Fibroblast of villous mesenchyme (primary cell): ENCODE results near the gene APOC3. TPM values are rescaled to one million over a fixed set of nuclear protein-coding genes. Genes with fewer than 3 reads are reported as not detected.

Source experiments
- DNase-seq: peaks from one replicate; pipeline ENCODE4 v3.0.0-alpha.2; 2010; ENCODE audit warnings: low read depth
- H3K4me3 ChIP-seq: 2 replicates; pipeline ENCODE4 v1.5.1; 2011; ENCODE audit warnings: low read depth, mild to moderate bottlenecking, low read length
- CTCF ChIP-seq: IDR thresholded peaks from 2 replicates; pipeline ENCODE4 v1.5.1; 2012; ENCODE audit warnings: low read depth, mild to moderate bottlenecking, low read length; ENCODE audit not compliant: insufficient read depth
- total RNA-seq: library from RNA; depleted of rRNA; stranded (reverse); fragments of >200 nt; gene quantifications from 2 replicates; pipeline ENCODE4 v1.2.3, GENCODE V29; 2012

The APOC3 gene
- total RNA-seq, 1 donor: not detected

GRCh38 chr11:116825434-116825833 lies 4.3 kb upstream of the APOC3 start:
- no peak for DNase-seq

DNA sequence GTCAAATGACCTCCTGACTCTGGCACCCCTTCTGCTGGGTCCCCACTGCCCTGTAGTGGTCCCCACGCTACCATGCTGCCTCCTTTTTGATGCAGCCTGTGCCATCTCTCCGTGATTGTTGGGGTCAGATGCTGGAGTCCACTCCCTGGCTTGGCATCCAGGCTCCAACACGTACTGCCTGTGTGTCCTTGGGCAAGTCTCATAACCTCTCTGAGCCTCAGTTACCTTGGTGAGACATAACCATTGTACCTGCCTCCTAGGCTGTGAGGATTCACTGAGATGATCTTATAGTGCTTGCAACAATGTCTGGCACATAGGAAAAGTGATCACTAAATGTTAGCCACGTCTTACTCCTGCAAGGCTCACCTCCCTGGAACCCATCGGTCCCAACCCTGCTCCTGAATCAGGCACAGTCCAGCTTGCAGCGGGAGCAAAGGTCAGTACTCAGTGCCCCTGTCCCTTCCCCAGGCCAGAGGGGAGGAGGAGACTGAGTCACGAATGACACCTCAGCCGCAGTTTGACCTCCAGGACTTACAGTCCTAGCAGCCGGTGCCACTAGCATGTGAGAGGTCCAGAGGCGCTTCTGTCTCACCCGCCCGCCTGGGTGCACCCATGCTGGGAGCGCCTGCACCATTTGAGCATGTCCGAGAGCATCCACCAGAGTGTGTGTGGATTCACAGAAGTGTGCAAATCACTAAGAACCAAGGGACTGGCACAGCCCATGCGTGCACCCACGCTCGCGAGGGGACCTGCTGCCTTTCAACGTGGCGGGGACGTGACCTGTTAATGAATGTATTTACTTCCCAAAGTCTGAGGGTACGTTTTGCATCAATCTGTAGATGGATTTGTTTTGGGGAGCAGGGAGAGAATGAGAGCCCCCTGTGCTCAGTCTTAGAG lies 3.6 kb upstream of the APOC3 start:
- DNase-seq: no peak
- H3K4me3 ChIP-seq: no peak overlapping the region
- TF ChIP-seq CTCF: no peak

More at GRCh38 chr11:116825434-116825833, 4.3 kb upstream of the APOC3 start:
- no peak overlapping the region for H3K4me3 ChIP-seq
- no peak for TF ChIP-seq CTCF

GRCh38 chr11:116826751-116827431 lies 2.8 kb upstream of the APOC3 start:
- no peak for DNase-seq
- no peak overlapping the region for H3K4me3 ChIP-seq
- TF ChIP-seq CTCF: no peak

- H3K4me3 ChIP-seq: no peak overlapping the region
- no peak for TF ChIP-seq CTCF
- no peak for DNase-seq
Measured at GRCh38 chr11:116827461-116827860, 2.2 kb upstream of the APOC3 start.

DNA sequence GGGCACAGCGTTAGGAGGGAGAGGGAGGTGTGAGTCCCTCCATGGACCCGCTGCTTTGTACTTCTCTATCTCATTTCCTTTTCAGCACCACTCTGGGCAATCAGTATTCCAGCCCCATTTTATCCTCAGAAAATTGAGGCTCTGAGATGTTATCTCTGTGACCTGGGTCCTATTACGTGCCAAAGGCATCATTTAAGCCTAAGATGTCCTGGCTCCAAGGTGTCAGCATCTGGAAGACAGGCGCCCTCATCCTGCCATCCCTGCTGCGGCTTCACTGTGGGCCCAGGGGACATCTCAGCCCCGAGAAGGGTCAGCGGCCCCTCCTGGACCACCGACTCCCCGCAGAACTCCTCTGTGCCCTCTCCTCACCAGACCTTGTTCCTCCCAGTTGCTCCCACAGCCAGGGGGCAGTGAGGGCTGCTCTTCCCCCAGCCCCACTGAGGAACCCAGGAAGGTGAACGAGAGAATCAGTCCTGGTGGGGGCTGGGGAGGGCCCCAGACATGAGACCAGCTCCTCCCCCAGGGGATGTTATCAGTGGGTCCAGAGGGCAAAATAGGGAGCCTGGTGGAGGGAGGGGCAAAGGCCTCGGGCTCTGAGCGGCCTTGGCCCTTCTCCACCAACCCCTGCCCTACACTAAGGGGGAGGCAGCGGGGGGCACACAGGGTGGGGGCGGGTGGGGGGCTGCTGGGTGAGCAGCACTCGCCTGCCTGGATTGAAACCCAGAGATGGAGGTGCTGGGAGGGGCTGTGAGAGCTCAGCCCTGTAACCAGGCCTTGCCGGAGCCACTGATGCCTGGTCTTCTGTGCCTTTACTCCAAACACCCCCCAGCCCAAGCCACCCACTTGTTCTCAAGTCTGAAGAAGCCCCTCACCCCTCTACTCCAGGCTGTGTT lies 829 bp upstream of the APOC3 start:
- TF ChIP-seq CTCF: no peak
- H3K4me3 ChIP-seq: no peak overlapping the region
- no peak for DNase-seq

GRCh38 chr11:116830184-116830912 lies 641 bp downstream of the APOC3 start:
- no peak for DNase-seq
- no peak overlapping the region for H3K4me3 ChIP-seq
- TF ChIP-seq CTCF: no peak
